Measurements from ENCODE around the gene CYRIA. TPM values are rescaled to one million over a fixed set of nuclear protein-coding genes. Genes with fewer than 3 reads are reported as not detected.

CYRIA gene
- 33.6 and 46.8 TPM in 2 replicates for total RNA-seq

GRCh38 chr2:16665748-16666448 is at the start of gene CYRIA:
Gene CYRIA (minus strand): TSS chr2:16665834. CDS start chr2:16588119, 77,715 bp downstream.

Data from dermis lymphatic vessel endothelial cell (primary cell).